ENCODE data around the gene ERG.

Gene ERG

DNA sequence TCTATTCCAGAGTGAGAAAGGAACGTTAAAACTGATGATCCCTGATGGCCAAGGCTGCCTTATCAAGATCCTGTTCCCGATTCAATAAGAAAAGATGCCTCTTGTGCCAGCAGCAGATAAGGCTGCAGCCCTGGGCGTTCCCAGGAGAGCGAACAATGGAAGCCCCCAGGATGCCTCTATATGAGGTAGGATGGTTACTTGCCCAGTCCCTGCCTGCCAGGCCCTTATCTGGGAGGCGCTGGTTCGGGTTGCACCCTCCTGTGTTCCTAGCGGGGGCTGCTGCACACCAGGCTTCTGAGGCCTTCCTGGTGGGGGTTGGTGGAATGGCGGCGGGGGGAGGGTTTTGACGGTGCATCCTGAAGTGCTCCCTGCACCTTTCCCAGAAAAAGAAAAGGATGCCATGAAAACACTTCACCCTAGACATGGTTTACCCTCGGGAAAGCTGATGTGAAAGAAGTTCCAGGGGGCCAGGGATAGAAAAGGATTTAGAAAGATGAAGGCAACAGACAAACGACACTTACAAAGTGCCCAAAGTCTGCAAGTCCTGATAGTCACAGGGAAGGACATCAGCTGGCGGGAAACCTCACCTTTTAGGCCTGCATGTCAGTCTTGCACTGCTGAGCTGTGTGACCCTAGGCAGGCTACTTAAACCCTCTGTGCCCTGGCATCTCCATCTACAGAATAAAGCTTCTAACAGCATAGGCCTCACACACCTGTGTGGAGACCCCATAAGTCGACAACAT, 141.2 kb downstream of the ERG start:
- DNase-seq (ENCODE audit: low read depth) = no peak

DNA sequence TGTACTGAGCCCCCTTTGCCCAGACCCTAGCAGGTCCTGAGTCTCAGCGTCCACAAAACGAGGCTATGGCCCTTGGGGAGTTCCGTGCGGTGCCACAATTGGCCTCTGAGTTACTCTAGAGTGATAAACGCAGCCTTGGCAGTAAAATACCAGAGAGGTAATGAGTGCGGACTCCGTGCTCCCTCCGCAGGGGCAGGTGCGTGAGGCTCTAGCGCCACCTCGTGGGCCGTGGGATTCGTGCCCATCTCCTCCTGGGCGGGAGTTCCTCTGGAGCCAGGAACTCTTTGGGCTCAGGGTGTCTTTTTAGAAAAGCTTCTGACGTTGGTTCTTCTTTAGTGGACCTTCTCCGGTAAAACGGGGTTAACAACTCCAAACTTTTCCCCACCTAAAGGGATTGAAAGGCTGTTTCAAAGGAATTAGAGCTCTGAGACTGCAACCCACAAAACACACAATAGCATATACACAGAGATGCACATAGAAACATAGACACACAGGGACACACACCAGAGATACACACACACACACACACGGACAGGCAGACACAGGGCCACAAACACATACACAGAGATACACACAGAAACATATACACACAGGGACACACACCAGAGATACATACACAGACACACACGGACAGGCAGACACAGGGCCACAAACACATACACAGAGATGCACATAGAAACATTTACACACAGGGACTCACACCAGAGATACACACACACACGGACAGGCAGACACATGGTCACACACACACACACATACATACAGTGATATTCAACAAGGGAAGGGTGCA, 142.1 kb downstream of the ERG start:
- peak; percentile 56 for DNase-seq (ENCODE audit: low read depth)

DNA sequence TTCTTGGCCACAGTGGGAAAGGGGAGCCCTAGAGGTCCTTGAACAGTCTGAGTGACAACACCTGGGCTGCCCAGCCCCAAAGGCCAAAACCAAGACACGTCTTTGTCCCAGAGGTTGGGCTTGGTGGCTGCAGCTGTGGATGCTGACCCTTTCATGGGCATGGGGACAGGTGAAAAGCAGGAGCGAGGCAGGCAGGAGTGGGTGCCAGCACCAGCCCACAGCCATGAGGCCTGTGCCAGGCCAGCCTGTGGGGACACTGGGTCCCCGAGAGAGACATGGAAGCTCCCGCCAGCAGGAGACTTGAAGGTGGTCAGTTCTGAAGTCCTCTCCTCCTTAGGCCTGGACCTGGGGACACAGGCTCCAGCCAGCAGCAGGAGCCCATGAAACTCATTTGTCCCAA, 142.9 kb downstream of the ERG start:
- no peak for DNase-seq (ENCODE audit: low read depth)

DNA sequence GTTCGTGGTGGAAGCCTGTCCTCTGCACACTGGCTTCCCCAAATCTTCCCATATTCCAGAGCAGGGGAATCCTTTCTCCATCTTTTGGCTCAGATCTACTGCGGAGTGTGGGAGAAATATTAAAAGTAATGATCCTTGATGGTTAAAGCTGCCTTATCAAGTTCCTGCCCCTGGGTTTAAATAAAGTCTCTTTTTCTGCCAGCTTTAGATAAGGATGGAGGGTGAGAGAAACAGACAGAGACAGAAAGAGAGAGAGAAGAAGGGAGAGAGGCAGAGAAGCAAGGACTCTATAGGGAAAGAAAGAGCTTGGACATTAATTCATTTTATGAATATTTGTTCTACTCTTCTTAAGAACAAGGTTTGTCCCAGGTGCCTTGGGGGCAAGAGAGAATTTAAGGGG, 143.5 kb downstream of the ERG start:
- no peak for DNase-seq (ENCODE audit: low read depth)

DNA sequence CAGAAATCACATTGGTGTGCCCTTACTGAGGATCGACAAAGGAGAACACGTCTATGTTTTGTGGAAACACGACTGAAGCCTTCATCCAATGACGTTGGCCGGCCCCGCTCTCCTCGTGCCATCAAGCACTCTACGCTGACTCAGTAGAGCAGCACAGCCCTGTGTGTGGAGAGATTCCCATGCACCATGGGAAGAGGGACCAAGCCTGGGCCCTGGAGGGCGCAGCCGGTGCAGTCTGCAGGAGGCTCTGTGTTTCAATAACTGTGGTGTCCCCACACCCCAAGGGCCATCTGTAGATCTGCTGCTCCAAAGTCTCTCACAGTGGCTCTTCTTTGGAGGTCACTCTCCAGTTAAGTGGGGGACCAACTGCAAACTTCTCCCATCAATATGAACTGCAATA, 144.0 kb downstream of the ERG start:
- no peak for DNase-seq (ENCODE audit: low read depth)

DNA sequence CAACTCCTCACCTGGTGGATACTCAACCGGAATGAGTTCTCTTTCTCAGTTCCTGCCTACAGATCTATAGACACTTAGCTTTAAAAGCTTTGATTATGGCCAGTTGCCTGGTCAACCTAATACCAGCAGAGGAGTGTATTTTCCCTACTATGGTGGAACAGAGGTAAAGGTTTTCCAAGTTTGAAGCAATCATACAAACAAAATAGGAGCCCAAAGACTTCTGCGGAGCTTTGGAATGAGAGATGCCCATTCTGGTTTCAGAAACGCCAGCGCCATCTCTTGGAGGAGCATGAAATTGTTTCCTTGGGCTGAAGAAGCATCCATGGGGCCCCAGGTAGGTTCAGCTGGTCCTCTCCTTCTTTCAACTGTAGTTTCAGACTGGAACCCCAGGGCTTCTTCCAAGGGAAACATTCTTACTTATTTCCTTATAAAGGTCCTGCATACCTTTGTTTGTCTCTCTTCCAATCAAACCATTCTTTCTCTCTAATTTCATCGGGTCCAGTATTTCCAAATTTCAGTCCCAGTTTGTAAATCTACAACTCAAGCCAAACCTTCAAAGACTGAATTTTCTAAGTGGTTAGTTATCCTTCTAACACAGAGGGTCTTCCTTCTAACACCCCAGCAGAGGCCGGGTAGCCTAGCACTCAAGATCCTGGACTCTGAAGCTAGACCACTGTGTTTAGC, 145.6 kb downstream of the ERG start:
- DNase-seq (ENCODE audit: low read depth) = peak; percentile 66

DNA sequence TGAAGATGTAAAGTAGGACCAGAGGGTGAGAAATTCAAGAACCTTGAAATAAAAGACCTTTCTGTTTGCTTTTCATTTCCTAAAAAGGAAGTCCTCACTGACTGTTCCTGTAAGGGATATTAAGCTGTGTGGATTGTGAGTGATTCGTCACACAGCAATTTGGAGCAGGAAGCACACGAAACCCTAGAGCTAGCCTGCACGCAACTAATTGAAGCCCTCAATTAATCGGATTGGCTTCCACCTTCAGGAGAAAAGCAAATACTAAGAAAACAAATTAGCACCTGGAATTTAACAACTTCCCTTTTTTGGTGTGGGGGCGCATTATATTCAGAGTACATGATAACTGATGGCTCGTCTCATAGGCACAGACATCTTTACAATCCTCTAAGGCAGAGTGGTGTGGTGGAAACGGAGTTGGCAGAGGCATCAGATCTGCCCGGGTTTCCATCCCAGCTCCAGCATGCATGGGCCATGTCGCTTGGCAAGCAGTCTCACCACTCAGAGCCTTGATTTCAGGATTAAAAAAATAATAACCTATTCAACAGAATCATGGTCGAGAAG, 146.2 kb downstream of the ERG start:
- DNase-seq (ENCODE audit: low read depth) = peak; percentile 66

DNA sequence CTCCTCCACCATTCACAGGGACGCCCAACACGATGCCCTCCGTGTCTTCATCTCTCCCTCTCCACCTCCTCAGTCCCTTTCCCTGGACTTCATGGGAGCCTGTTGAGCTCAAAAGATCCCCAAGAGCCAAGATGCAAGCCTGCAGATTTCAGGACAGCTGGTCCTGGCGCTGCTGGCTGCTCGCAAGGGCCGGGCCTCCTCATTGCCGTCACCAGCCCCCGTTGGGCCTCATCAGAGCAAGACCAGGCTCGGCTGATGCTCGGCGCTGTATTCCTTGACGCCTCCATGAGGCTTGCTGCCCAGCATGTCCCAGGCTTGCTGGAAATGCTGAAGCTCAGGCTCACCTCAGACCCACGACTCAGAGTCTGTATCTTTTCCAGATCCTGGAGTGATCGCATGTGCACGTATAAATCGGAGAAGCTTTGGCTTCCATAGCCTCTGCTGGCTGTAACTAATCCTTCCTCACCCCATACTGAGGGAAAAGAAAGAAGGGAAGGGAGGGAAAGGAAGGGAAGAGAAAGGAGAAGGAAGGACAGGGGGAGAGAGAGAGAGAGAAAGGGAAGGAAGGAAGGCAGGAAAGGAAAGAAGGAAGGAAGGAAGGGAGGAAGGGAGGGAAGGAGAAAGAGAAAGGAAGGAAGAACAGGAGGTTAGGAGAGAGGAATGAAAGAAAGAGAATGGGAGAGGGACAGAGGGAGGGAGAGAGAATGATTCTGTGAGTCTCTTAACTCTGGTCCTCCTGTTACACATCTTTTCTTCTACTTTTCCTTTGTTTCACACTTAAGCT, 146.9 kb downstream of the ERG start:
- no peak for DNase-seq (ENCODE audit: low read depth)

DNA sequence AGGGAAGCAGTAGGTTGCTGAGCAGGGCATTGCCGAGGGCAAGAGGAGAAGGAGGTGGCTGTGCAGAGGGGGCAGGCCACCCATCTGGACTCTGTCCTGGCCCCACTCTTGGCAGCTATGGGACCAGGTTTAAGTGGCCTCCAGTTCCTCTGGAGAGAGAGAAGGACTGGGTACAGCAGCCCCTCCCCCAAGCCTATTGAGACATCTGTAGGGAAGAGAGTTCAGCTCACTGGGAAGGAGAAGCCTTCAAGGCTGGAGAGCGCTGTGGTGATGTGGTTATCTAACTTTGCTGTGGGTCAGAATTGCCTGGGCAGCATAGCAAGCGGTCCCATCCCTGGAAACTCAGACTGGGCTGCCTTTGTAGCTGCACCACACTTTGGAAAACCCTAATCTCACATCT, 147.6 kb downstream of the ERG start:
- DNase-seq (ENCODE audit: low read depth) = no peak

DNA sequence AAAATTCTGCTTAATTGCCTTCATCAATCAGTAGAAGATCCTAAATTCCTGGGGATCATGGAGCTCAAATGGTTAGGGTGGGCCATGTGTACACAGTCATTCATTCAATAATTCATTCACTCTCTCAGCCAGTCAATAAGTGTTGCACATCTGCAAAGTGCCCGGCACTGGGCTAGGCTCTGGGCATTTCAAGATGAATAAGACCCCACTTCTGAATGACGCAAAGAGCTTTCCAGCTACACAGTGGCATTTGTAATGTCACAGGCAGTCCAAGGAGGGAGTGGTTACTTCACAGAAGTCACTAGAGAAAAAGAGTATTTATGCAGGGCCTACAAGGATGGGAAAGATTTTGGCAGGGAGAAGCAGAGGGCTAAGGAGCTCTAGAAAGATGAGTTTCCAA, 148.3 kb downstream of the ERG start:
- no peak for DNase-seq (ENCODE audit: low read depth)

DNA sequence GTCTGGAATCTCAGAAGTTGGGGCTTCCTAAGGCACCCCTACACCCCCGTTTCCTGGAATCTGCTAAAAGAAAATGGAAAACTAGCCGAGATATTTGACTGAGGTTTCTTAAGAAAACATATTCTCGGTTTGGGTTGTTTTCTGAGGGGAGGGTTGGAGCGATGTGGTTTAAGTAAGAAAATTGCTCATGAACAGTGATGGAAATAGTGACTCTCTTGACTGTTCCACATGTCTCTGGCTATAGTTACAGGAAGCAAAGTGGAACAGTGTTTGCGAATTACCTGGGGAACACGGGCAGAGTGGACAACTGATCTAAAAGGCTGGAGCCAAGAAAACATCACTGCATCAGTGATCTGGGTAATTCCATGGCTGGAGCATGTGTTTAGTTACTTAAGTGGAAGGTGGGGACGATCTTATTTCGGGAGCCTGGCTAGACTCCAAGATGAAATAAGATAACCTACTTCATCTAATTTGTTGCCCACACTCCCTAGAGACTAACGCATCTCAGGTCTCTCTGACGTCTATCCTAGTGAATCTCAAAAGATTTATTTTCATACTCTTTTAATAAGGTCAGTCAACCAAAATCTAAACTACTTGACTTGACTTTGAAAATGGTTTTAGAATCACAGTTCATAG, 149.0 kb downstream of the ERG start:
- DNase-seq (ENCODE audit: low read depth) = peak; percentile 74

DNA sequence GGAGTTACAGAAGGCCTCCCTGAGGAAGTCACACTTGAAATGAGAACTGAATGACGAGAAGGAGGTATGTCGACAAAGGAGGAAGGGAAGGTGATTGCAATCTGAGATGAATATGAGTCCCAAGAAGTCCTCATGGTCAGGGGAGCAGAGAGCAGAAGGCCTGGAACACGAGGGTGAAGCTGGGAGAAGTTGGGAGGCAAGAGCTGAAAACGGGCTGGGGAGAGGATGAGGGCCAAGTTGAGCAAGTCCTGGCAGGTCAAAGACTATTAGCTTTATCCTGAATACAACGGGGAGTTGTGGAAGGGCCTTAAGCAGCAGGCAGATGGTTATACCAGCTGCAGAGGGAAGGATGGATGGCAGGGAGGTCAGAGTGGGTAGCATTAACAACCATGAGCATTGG, 152.0 kb downstream of the ERG start:
- no peak for DNase-seq (ENCODE audit: low read depth)

DNA sequence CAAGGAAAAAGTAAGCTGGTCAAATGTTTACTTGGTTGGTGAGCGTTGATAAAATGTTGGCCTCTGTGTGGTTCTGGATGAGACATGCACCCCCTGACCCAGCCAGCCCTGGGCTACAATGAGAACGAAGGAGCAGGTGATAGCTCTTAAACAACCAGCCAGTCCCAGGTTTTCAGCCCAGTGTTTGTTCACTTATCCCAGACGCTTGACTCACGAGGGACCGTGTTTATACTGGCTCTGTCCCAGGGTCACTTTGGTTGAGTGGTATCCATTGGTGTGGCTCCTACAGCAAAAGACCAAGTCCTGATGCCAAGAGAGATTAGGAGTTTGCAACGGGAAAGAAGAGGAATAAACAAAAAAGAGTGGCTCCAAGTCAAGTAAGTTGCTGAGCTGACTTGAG, 154.6 kb downstream of the ERG start:
- DNase-seq (ENCODE audit: low read depth) = peak; percentile 26

DNA sequence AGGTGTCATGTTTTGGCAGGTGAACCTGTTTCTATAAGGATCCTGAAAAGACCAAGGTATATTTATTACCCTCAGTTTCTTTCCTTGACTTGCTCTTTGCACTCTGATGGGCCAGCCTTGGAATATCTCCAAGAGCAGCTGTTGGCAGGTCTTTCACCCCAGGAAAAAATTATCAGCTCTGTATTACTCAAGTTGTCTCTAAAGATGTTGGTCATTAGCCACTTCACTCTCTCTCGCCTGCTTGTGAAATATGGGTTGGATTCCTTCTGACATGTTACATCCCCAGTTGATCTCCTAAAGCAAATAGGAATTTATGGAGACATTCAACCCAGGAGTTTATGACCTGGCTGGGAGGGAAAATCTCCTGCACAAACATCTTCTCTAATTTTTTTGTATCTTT, 155.5 kb downstream of the ERG start:
- no peak for DNase-seq (ENCODE audit: low read depth)

DNA sequence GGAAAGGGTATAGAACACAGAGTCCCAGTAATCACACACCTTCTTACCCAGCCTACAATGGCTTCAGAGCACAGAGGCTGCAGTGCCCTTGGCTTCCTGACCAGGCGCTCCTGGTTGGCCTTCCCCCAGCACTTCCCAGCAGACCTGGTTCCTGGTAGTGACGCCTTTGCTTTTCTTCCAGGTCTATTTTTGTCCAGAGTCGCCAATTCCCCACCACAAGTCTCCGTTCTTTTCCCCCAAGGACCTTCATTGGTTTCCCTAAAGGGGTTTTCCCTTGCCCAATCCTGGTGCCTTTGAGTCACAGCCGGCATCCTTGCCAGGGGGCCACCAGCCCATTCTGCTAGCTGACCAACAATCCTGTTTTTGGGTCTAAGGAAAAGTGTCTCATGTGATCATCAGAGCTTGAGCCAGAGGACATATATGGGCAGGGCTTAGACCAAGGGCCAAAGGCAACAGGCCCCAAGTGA, 156.7 kb downstream of the ERG start:
- no peak for DNase-seq (ENCODE audit: low read depth)

DNA sequence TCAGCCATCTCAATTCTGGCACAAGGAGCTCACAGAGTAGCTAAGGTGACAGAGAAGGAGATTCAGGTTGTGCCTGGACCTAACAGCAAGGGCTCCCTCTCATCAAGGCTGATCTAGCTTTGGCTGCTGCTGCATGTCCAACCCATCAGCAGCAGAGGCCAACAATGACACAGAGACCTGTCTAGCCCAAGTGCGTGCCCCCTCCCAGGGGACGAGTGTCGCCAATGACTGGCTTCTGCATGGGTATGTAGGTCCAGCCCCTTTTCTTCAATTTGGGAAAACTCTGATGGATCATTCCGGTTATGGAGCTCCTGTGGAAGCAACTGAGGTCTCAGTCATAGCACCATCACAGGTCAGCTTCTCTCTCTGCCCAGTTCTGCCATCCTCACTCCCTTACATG, 158.1 kb downstream of the ERG start:
- no peak for DNase-seq (ENCODE audit: low read depth)

DNA sequence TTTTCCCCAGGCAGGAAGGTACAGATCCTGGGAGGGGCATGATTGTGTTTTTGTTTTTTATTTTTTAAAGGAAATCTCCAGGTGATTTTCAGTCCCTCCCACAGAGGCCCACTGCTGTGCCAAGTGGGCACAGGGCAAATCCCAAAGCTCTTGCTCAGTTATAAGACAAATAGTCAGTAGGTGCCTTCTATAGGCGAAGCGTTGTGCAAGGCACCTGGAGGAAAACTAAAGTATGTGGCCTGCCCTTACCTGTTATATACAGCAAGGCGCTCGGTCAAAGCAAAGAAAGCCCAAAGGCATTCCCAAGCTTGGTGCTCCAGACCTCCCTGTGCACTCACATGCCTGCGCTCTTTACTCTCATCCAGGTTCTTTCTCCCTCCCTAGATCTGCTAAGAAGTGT, 160.5 kb downstream of the ERG start:
- no peak for DNase-seq (ENCODE audit: low read depth)

DNA sequence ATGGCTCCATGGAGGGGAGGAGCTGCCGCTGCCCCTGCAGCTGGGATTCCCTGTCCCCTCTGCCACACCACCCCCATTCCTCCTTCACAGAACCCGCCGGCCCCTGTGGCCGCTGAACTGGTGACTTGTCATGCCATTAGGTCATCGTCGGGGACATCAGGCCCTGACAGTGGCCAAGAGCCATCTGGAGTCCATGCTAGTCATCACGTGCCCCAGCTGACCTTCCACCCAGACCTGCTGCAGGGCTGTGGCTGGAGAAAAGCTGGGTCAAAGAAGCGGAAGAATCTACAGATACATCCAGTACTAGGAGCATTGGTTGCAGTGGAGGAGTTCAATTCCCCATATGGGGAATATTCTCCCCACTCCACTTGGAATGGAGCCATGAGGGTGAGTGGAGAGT, 163.4 kb downstream of the ERG start:
- no peak for DNase-seq (ENCODE audit: low read depth)

DNA sequence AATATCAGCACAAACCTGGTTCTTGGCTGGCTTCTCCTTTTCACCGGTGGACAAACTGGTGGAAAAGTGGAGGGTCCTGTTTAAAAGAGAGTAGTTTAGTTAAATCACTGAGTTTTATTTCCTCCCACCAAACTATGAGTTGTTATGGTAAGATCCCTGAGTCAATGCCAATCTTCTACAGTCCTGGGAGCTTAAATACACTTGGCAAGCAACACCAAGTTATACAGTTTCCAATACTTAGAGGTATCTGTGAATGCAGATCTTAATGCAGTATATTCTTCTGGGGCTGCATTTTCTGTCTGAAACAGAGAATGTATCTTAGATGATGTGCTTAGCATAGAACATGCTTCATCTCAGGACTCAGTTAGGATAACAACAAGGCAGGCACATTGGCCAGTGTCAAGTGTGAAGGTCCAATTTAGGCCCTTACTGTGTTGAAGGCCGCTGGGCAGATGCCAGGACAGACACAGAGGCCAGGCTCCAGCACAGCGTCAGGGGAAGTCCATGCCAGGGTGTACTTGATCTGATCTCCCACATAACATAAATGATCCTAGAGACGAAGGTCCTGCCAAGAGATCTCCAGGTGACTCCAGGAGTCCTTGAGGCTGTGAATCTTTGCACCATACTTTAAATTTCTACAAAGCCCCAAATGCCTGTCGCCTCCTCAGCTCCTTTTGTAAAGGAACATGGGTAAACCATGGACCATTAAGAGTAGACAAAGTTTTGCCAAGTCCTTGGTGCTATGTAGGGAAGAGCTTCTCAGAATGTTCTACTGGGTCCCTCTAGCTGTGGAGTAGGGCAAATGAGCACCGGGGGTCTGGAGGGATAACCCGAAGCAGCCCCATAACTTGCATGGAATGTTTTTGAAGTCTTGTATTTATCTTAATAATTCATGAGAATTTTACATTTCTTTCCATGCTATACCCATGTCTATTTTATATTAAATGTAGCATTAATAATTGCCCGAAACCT, 164.7 kb downstream of the ERG start:
- DNase-seq (ENCODE audit: low read depth) = peak; percentile 46

DNA sequence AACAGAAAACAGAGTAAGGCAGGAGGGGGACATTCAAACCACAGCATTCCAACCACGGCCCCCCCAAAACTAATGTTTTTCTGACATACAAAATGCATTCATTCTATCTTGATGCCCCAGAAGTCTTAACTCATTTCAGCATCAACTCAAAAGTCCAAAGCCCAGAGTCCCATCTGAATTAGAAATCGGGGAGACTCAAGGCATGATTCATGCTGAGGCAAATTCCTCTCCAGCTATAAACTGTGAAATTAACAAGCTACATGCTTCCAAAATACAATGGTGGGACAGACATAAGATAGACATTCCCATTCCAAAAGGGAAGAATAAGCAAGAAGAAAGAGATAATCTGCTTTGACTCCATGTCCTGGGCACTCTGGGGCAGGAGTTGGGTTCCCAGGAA, 167.6 kb downstream of the ERG start:
- no peak for DNase-seq (ENCODE audit: low read depth)

Data from iris pigment epithelial cell (primary cell).